ENCODE measurements around the gene ZNF23.
"Not testable (repeated sequence)": the region's sequence is repeated elsewhere in the genome, so short reads cannot be mapped to it uniquely, and the experiment has no call there.

The ZNF23 gene

GRCh38 chr16:71461686-71462648, at the start of gene ZNF23:
Gene ZNF23, minus strand, starts transcription at chr16:71462247. Its CDS starts 5,451 bp downstream, at chr16:71456796.
- peak; percentile 84 for DNase-seq

GRCh38 chr16:71507061-71507460, 45.0 kb upstream of the ZNF23 start:
- DNase-seq = no peak

GRCh38 chr16:71504901-71505300, 42.9 kb upstream of the ZNF23 start:
- no peak for DNase-seq

GRCh38 chr16:71504051-71504450, 42.0 kb upstream of the ZNF23 start:
- DNase-seq = not testable (repeated sequence)

- DNase-seq = no peak
Observed at GRCh38 chr16:71501547-71501946, 39.5 kb upstream of the ZNF23 start.

- no peak for DNase-seq
Observed at GRCh38 chr16:71500964-71501363, 38.9 kb upstream of the ZNF23 start.

GRCh38 chr16:71499775-71500364, 37.8 kb upstream of the ZNF23 start:
- peak; percentile 62 for DNase-seq

- no peak for DNase-seq
Observed at GRCh38 chr16:71498031-71498430, 36.0 kb upstream of the ZNF23 start.

GRCh38 chr16:71493213-71493612, 31.2 kb upstream of the ZNF23 start:
- no peak for DNase-seq

- no peak for DNase-seq
Observed at GRCh38 chr16:71492786-71493185, 30.7 kb upstream of the ZNF23 start.

- no peak for DNase-seq
Observed at GRCh38 chr16:71491054-71491453, 29.0 kb upstream of the ZNF23 start.

GRCh38 chr16:71490361-71490760, 28.3 kb upstream of the ZNF23 start:
- DNase-seq = no peak

- no peak for DNase-seq
Observed at GRCh38 chr16:71489122-71489521, 27.1 kb upstream of the ZNF23 start, which contains the start of gene ZNF19. Gene ZNF19, minus strand, starts transcription at chr16:71489324. Its CDS starts 7,210 bp downstream, at chr16:71482114.

GRCh38 chr16:71484006-71484893, 22.2 kb upstream of the ZNF23 start:
- peak; percentile 84 for DNase-seq

GRCh38 chr16:71482569-71482968, 20.5 kb upstream of the ZNF23 start:
- no peak for DNase-seq

- no peak for DNase-seq
Observed at GRCh38 chr16:71480956-71481355, 18.9 kb upstream of the ZNF23 start.

- DNase-seq = no peak
Observed at GRCh38 chr16:71479420-71479819, 17.4 kb upstream of the ZNF23 start.

GRCh38 chr16:71476457-71477124, 14.5 kb upstream of the ZNF23 start:
- DNase-seq = no peak

GRCh38 chr16:71474864-71475263, 12.8 kb upstream of the ZNF23 start:
- no peak for DNase-seq

GRCh38 chr16:71473891-71474290, 11.8 kb upstream of the ZNF23 start:
- DNase-seq = no peak

- no peak for DNase-seq
Observed at GRCh38 chr16:71472931-71473330, 10.9 kb upstream of the ZNF23 start.

GRCh38 chr16:71472051-71472450, 10.0 kb upstream of the ZNF23 start:
- DNase-seq = no peak

Measured in CD4-positive, alpha-beta T cell treated with Interleukin-17A for 4 hours (primary cell).